DMS114 treated with DMSO at 0.1 percent for 48 hours (cell line): ENCODE measurements around the gene FLT4.
A peak's percentile ranks its signal among the peaks of the same experiment; 100 is the strongest.

Experiments used
- DNase-seq: peaks from one replicate; lab custom pipeline; 2025; ENCODE audit not compliant: unreplicated experiment; lab: John Stamatoyannopoulos, UW

Gene FLT4

DNA sequence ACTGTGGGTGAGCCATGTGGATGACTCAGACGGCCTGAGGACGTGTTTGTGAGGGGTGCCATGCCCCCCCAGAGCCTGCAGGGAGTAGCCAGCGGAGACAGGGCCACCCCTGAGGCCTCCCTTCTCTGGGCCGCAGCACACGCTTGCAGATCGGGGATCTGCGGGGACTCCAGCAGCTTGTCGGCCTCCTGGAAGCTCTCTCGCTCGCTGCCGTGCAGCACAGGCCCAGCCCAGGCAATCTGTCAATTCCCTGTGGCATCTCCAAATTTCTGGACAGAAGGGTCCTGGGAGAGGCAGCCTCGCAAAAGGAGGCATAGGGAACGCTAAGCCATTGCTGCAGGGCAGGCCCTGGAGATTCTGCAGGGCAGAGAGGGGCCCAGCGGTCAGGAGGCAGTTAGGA, 21.2 kb downstream of the FLT4 start:
- no peak for DNase-seq

DNA sequence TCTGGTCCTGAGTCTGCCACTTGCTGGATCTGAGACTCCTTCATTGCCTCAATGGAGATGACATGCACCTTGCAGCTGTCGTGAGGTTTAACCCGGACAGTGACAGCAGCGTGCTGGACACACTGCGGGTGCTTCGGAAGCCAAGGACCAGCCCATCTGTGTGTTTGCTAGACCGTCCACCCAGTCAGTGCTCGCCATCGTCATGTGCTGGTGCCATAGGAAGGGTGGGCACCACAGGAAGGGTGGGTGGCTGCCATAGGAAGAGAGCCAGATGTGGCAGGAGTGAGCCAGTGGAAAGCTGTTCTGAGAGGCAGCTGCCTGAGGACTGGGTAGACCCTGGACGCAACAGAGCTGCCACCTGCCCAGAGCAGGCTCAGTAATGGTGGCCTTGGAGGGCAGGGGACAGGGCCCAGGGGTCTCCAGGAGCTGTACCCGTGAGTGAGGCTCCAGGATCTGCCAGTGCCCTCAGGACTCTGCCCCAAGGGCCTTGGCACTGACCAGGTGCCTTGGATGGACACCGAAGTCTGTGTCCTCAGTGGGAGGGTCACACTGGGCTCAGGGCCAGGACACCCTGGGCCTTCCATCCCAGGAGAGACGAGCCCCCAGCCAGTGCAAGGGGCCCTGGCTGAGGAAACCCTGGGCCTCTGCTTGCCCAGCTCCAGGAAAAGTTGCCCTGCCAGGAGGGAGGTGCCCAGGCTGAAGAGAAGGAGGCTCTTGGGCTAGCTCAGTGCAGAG, 21.8 kb downstream of the FLT4 start:
- no peak for DNase-seq

DNA sequence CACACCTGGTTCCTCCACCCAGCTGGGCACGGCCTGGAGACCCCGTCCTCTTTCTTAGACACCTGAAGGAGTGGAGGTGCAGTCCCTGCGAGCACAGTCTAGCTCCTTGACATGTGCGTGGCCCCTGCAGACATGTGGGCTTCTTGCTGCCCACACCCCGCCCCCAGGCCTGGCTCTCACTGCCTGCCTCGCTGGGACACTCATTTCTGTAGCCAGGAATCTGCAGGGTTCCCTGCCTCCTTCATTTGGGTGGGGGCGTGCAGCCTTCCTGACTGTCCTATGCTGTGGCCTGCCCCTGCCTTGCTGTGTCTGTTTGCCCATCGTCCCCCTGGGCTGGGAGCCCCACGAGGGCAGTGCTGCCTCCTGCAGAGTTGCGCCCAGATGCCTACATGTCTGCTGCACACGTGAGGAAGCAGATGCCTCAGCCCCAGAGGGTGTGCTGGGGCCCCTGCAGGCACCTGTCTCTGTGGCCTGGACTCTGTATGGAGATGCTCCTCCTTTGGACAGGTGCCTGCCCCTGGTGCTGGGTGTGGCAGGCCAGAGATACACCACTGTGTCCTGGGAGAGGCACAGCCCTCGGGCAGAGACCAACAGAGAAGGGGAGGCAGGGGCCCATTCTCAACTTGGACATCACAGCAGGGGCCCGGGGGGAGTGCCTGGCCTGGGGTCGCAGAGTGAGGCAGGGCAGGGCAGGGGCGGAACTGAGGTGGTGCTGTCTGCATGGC, 22.6 kb downstream of the FLT4 start:
- DNase-seq = no peak

- no peak for DNase-seq
Measured at GRCh38 chr5:180625791-180626660, 23.4 kb downstream of the FLT4 start.

DNA sequence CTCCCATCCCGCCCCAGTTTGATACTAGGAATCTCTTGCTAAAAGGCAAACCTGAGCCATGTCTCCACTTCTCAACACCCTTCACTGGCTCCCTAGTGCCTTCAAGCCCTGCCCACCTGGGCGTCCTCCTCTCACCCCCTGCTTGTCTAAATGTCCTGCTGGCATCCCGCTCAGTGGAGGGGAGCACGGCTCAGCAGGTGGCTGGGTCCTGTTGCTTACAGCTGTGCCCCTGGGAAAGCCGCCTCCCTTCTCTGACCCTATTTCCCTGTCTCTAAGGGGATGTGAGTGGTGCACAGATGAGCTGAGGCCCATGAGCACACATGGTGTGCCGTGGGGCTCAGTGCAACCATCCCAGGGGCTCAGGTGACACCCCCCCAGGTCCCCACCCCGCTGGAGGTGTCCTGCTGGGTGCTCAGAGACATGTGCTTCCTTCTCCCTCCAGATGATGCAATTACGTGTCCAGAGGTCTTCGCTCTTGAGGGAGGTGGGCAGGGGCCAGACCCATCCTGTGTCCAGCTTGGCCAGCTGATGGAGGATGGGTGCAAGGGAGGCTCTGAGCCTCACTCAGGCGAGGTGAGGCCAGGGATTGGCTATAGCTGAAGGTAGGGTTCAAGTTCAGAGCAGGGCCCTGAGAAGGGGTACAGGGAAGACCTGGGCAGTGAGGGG, 24.1 kb downstream of the FLT4 start:
- no peak for DNase-seq

GRCh38 chr5:180624587-180624986, 24.8 kb downstream of the FLT4 start:
- DNase-seq = no peak

GRCh38 chr5:180623844-180624243, 25.6 kb downstream of the FLT4 start:
- DNase-seq = no peak

GRCh38 chr5:180623411-180623834, 26.0 kb downstream of the FLT4 start:
- DNase-seq = no peak

GRCh38 chr5:180622910-180623309, 26.5 kb downstream of the FLT4 start:
- DNase-seq = no peak

DNA sequence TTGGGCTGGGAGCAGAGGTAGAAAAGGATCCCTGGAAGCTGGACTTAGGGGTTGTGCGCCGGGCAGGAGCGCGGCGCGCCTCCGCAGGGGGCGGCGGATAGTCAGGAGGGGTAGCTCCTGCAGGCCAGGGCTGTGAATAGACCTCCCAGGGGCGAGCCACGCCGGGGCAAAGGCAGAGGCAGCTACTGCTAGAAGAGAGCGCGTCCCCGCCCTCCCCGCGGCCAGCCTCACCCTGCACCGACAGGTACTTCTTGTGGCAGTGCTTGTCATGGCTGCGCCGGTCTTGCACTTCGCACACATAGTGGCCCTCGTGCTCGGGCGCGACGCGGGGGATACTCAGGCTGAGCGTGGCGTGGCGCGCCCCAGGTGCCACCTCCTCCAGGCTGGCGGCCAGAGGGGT, 28.1 kb downstream of the FLT4 start:
- DNase-seq = no peak

DNA sequence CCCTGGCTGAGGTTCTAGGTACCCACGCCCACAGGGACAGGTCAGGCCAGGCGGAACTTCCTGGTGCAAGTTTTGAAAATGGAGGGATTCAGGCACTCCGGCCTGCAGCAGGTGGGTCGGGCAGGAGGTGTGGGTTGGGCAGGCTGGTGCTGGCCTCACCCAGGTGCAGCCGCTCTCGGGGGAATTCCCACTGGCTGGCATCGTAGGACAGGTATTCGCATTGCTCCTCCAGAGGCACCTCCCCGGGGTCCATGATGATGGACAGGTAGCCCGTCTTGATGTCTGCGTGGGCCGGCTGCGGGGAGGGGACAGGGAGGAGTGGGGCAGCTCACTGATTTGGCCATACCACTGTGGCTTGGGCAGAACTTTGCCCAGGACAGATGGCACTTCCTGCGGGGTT, 29.4 kb downstream of the FLT4 start:
- no peak for DNase-seq

DNA sequence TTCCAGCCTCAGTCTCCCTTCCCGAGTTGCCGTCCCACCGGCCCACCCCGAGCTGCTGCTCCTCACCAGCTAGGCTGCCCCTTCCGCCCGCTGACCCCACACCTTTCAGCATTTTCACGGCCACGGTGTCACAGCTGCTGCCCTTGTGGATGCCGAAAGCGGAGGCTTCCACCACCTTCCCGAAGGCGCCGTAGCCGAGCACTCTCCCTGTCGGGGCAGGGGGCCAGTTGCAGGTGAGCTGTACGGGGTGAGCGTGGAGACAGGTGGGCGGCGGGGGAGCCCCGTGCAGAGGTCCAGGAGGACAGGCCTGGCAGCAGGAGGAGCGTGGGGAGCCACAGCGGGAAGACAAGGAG, 29.9 kb downstream of the FLT4 start:
- no peak for DNase-seq

GRCh38 chr5:180618829-180619562, 30.4 kb downstream of the FLT4 start:
- peak; percentile 41 for DNase-seq

- DNase-seq = no peak
Measured at GRCh38 chr5:180618487-180618828, 30.9 kb downstream of the FLT4 start.

- no peak for DNase-seq
Measured at GRCh38 chr5:180613814-180614188, 35.6 kb downstream of the FLT4 start.

DNA sequence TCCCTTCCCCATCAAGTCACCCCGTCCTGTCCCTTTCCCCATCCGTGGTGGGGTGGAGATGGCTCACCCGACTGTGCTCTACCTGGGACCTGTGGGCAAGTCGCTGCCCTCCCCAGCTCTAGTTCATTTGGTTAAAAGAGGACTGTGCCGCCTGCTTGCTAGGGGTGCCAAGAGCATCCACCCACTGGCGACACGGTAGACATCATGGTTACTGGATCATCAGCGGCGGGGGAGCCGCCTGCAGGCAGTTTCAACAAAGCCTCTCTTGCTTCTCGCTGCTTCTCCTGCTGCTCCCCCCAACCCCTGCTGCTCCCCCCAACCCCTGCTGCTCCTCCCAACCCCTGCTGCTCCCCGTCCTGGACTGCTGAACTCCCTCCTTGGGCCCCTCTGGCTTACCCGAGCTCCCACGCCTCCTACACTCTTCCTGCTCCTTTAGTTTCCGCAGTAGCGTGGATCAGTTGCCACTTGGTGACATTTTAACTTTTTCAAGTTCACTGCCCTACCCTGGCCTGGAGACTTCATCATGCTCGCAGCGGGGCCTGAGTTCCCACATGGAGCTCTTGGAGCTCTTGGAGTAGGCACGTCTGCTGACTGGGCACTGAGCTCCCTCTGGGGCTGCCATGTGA, 36.1 kb downstream of the FLT4 start:
- no peak for DNase-seq

DNA sequence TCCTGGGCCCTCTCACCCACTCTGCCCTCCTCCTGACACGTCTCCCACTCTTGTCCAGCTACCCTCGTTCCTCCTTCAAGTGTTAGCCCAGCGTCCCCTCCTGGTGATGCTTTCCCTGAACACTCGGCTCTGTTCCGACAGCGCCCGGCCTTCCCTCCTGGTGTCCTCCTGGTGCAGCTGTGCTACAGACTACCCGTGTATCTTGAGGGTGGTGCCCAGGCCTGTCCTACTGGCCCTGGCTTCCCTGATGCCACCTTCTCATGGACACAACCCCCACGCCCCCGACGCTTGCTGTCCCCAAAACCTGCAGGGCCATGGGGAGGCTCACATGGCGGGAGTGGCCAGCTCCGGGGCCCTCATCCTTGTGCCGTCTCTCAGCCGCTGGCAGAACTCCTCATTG, 36.7 kb downstream of the FLT4 start:
- no peak for DNase-seq

DNA sequence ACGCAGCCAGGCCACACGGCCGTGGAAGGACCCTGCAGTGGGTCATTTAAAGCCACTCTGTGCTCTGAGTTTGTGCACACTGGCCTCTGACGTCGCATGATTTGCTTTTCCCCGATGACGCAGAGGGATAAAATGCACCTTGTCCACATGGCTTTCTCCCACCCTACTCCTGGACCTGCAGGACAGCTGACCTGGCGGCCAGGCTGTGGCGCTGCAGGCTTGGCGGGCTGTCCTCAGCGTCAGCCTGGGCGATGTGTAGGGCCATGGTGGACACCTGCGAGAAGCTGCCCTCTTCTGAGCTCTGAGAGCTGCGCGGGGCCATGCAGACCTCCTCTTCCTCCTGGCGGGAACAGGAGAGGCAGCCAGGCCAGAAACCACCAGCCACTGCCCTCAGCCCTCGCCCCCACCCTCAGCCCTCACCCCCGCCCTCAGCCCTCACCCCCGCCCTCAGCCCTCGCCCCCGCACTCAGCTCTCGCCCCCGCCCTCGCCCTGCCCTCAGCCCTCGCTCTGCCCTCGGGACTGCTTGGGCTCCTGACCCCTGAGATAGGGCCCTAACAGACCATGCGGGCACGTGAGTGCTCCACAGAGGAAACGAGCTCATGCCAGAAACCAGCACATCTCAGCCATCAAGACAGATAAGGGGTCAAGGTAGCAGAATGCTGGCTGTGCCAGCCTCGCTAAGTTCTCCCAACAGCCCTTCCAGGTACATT, 38.1 kb downstream of the FLT4 start:
- DNase-seq = no peak

GRCh38 chr5:180609817-180610550, 39.4 kb downstream of the FLT4 start:
- DNase-seq = no peak
